ENCODE measurements around the gene MAP3K14. TPM values are rescaled to one million over a fixed set of nuclear protein-coding genes. Genes with fewer than 3 reads are reported as not detected.

The MAP3K14 gene
- total and polyA plus RNA-seq, 2 experiments from 2014 or later = 1.3 to 2.9 TPM

- peaks cover 13% of the 10 kb centered on the region for H3K36me3 ChIP-seq
- peaks cover 10% of the 10 kb centered on the region for H3K4me1 ChIP-seq (ENCODE audit: low read depth)
- H3K27me3 ChIP-seq = peaks cover 4% of the 10 kb centered on the region
- no peak overlapping the region for H3K4me3 ChIP-seq
- H3K9me3 ChIP-seq (ENCODE audit: low read depth) = no peaks in the 10 kb centered on the region
- H3K27ac ChIP-seq = no peak overlapping the region
- no peak for TF ChIP-seq CTCF (IDR thresholded peaks at IDR 0.05; ENCODE audit: low read depth, low read length)
- DNase-seq (ENCODE audit: low read depth in 1 of 2, low spot score in 1 of 2) = no peak
Observed at GRCh38 chr17:45264988-45265387, 51.8 kb downstream of the MAP3K14 start.

DNA sequence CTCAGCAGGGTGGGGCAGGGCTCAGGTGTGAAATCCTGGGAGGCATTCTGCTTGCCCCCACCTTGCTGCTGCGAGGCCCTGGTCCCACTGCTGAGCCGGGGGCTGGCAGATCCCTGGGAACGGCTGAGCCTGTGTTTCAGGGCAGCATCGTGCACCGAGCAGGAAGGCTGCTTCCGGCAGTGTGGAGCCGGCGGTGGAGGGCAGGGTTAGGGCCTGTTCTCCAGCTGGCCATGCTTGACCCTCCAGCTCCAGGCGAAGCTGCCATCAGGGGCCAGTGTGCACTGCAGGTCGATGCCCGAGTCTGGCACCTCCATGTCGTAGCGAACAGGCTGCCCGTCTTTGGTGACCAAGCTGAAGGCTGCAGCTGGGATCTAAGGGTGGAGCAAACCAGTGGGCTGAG lies 52.4 kb downstream of the MAP3K14 start:
- Histone ChIP-seq H3K27ac (no peak overlapping the region), H3K4me1 (ENCODE audit: low read depth) (peaks cover 10% of the 10 kb centered on the region), H3K4me3 (no peak overlapping the region), H3K27me3 (peaks cover 4% of the 10 kb centered on the region), H3K36me3 (peaks cover 13% of the 10 kb centered on the region), H3K9me3 (ENCODE audit: low read depth) (no peaks in the 10 kb centered on the region)
- no peak for TF ChIP-seq CTCF (IDR thresholded peaks at IDR 0.05; ENCODE audit: low read depth, low read length)
- no peak for DNase-seq (ENCODE audit: low read depth in 1 of 2, low spot score in 1 of 2)

- Histone ChIP-seq H3K27me3 (peaks cover 4% of the 10 kb centered on the region), H3K9me3 (ENCODE audit: low read depth) (no peaks in the 10 kb centered on the region), H3K4me3 (no peak overlapping the region), H3K4me1 (ENCODE audit: low read depth) (peaks cover 10% of the 10 kb centered on the region), H3K36me3 (peaks cover 5% of the 10 kb centered on the region), H3K27ac (peak overlapping the region; percentile 67)
- DNase-seq (ENCODE audit: low read depth in 1 of 2, low spot score in 1 of 2) = peak in 1 of 2 donors; percentile 11
- no peak for TF ChIP-seq CTCF (IDR thresholded peaks at IDR 0.05; ENCODE audit: low read depth, low read length)
Observed at GRCh38 chr17:45263477-45263860, 53.4 kb downstream of the MAP3K14 start.

DNA sequence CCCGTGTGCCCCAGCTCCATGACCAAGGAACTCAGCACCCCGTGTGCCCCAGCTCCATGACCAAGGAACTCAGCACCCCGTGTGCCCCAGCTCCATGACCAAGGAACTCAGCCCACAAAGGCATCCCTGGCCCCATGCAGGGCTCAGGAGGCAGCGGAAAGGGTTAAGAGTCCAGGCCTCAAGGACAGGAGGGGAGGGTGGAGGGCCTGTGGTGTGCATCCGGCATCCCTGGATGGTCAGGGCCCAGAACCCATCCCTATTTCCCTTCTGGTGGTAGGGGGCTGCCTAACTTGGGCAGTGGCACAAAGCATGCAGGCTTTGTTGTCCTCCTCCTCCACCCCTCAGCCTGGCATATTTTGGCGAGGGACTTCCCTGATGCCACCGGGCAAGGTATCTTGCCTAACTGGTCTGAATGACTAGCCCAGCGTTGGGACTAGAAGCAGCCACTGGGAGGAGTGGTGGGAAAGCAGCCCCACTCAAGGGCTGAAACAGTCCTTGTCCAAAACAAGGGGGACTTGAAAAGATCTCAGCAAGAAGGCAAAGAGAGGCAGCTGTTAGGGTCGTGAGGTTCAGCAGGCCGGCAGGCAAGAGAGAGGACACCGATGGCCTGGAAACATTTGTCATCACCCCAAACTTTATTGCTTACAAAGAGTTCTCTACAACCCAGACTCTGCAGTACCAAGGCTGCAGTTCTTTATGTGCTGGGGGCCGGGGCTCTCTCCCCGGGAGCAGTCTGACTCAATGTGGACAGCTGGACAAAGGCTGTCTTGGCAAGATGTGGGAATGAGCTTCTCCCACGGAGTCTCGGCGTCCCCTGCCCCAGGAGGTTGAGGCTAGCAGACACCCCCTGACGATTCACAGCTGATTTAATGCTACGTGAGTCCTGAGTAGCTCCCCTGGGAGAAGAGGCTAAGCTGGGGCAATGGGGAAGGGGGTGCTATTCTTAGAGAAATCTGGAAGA lies 54.0 kb downstream of the MAP3K14 start:
- Histone ChIP-seq H3K4me1 (ENCODE audit: low read depth) (peaks cover 10% of the 10 kb centered on the region), H3K4me3 (peak overlapping the region; percentile 40), H3K27me3 (peaks cover 4% of the 10 kb centered on the region), H3K9me3 (ENCODE audit: low read depth) (no peaks in the 10 kb centered on the region), H3K36me3 (peaks cover 3% of the 10 kb centered on the region), H3K27ac (no peak overlapping the region)
- TF ChIP-seq CTCF (IDR thresholded peaks at IDR 0.05; ENCODE audit: low read depth, low read length) = peak; percentile 16
- DNase-seq (ENCODE audit: low read depth in 1 of 2, low spot score in 1 of 2) = peak in 1 of 2 donors; percentile 65

- no peak for TF ChIP-seq CTCF (IDR thresholded peaks at IDR 0.05; ENCODE audit: low read depth, low read length)
- Histone ChIP-seq H3K36me3 (peaks cover 3% of the 10 kb centered on the region), H3K9me3 (ENCODE audit: low read depth) (no peaks in the 10 kb centered on the region), H3K27me3 (peaks cover 4% of the 10 kb centered on the region), H3K4me3 (peak within 1 kb of the TSS; percentile 40), H3K27ac (no peak within 1 kb of the TSS), H3K4me1 (ENCODE audit: low read depth) (peaks cover 10% of the 10 kb centered on the region)
- DNase-seq (ENCODE audit: low read depth in 1 of 2, low spot score in 1 of 2) = peak; percentile 43 to 63
Observed at GRCh38 chr17:45261577-45262515, 55.0 kb downstream of the MAP3K14 start, which contains the start of gene SPATA32. SPATA32 (minus strand) TSS chr17:45262094; CDS start chr17:45262016, 78 bp downstream.

Data from cardiac muscle cell (in vitro differentiated cells and primary cell).